ENCODE measurements around the gene SSNA1. TPM values are rescaled to one million over a fixed set of nuclear protein-coding genes. Genes with fewer than 3 reads are reported as not detected.
A peak's percentile ranks its signal among the peaks of the same experiment; 100 is the strongest.

Gene SSNA1
- total and polyA plus RNA-seq, 9 of the 15 experiments (the other 6 are each of a cell fraction or from before 2014, with no cell fraction given): 1.9 to 130 (median 57.1) TPM

DNA sequence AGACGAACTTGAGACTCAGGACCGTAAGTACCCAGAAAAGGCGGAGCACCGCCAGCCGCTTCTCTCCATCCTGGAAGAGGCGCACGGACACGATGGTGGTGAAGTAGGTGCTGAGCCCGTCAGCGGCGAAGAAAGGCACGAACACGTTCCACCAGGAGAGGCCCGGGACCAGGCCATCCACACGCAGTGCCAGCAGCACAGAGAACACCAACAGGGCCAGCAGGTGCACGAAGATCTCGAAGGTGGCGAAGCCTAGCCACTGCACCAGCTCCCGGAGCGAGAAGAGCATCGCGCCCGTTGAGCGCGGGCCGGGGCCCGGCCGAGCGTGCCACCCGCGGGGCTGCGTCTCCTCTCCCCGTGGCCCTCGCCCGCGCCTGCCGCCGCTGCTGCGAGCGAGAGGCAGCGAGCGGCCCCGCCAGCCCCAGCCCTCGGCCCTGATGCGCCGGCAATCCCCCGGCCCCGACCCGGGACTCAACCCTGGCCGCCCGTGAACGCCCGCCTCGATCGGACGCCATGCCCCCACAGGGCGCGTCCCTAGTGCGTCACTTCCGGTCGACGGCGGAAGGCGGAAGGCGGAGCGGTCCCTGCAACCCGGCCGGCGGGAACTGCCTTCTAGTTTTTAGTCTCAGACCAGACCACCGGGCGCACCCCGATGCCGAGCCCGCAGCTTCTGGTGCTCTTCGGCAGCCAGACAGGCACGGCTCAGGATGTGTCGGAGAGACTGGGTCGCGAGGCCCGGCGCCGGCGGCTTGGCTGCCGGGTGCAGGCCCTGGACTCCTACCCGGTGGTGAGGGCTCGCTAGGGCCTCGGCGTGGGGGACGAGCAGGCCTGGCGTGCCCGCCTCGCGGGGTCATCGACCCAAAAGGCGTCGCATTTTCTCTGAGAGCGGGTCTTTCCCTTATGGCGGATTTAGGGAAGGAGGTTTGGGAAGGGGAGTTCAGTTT lies 16.9 kb downstream of the SSNA1 start, which contains the start of the genes NDOR1 and TMEM203 (continued):
- TF ChIP-seq, protein P1, sequence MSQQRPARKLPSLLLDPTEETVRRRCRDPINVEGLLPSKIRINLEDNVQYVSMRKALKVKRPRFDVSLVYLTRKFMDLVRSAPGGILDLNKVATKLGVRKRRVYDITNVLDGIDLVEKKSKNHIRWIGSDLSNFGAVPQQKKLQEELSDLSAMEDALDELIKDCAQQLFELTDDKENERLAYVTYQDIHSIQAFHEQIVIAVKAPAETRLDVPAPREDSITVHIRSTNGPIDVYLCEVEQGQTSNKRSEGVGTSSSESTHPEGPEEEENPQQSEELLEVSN (IDR thresholded peaks at IDR 0.05; ENCODE audit: borderline replicate concordance in 1 of 2, extremely low read depth in 1 of 2, insufficient read depth in 1 of 2, insufficient read length in 1 of 2, low read depth in 1 of 2, low read length in 1 of 2, poor library complexity in 1 of 2, severe bottlenecking in 1 of 2): peak; percentile 35 to 73
- TF ChIP-seq RBM22 (IDR thresholded peaks at IDR 0.05; ENCODE audit: low read depth, low read length, poor library complexity, severe bottlenecking): no peak
- TF ChIP-seq MED1 (CRISPR knock-in tag; IDR thresholded peaks at IDR 0.05; ENCODE audit: borderline replicate concordance): no peak
- peak; percentile 98 for TF ChIP-seq ELF2 (CRISPR knock-in tag; IDR thresholded peaks at IDR 0.05)
- no peak; the same call in 1 of the 2 replicates for TF ChIP-seq MAX (CRISPR knock-in tag; IDR thresholded peaks at IDR 0.05)
- no peak for TF ChIP-seq ZNF583 (CRISPR knock-in tag; IDR thresholded peaks at IDR 0.05)
- peak; percentile 75 for TF ChIP-seq MBD2 (IDR thresholded peaks at IDR 0.05; ENCODE audit: borderline replicate concordance, low read depth)
- TF ChIP-seq NR2C2 (CRISPR knock-in tag; IDR thresholded peaks at IDR 0.05): 0 out of 2 replicates have a peak, but pooled peaks have one; percentile 27
- TF ChIP-seq NR2C2 (tag; IDR thresholded peaks at IDR 0.05): peak; percentile 73; the same call in 1 of the 2 replicates
- peak; percentile 57 for TF ChIP-seq TAF7 (tag; IDR thresholded peaks at IDR 0.05)
- TF ChIP-seq JUND (IDR thresholded peaks at IDR 0.05; ENCODE audit: borderline replicate concordance, low read depth, low read length): 0 out of 2 replicates have a peak, but pooled peaks have one; percentile 44
- TF ChIP-seq JUND (tag; IDR thresholded peaks at IDR 0.05; ENCODE audit: borderline replicate concordance, low read depth, low read length): no peak
- peak; percentile 22; the same call in 1 of the 2 replicates for TF ChIP-seq MXI1 (IDR thresholded peaks at IDR 0.05; ENCODE audit: low read depth, low read length)
- TF ChIP-seq ATF1 (CRISPR knock-in tag; IDR thresholded peaks at IDR 0.05): peak; percentile 94
- peak; percentile 98 for TF ChIP-seq ATF1 (tag; IDR thresholded peaks at IDR 0.05)
- 0 out of 2 replicates have a peak, but pooled peaks have one; percentile 30 for TF ChIP-seq ZNF592 (IDR thresholded peaks at IDR 0.05)
- peak; percentile 86 for TF ChIP-seq HCFC1 (IDR thresholded peaks at IDR 0.05; ENCODE audit: low read depth, low read length)
